ENCODE data around the gene TEX47. TPM values are rescaled to one million over a fixed set of nuclear protein-coding genes. Genes with fewer than 3 reads are reported as not detected.

TEX47 gene
- total RNA-seq, 2 experiments from 2014 or later = not detected

- Histone ChIP-seq H4K20me1 (ENCODE audit: insufficient read depth, low read length) (no peaks in the 10 kb centered on the region), H3K79me2 (ENCODE audit: insufficient read depth, low read depth, low read length) (no peaks in the 10 kb centered on the region), H3K4me2 (ENCODE audit: low read length) (no peak overlapping the region), H3K36me3 (ENCODE audit: insufficient read depth, low read length) (no peaks in the 10 kb centered on the region), H3K27ac (ENCODE audit: low read depth, low read length, poor library complexity, severe bottlenecking) (no peak overlapping the region), H3K9me2 (ENCODE audit: insufficient read depth, low read length) (no peaks in the 10 kb centered on the region), H3K4me1 (ENCODE audit: insufficient read depth, low read length, poor library complexity, severe bottlenecking) (no peaks in the 10 kb centered on the region), H3K9me3 (ENCODE audit: low read length) (no peaks in the 10 kb centered on the region), H3K4me3 (ENCODE audit: low read depth, low read length, poor library complexity, severe bottlenecking) (no peak overlapping the region), H2AFZ (ENCODE audit: low read length) (no peak overlapping the region)
- DNase-seq (ENCODE audit: low spot score) = peak; percentile 33
- POLR2A ChIA-PET = interaction anchor here (0.6 kb wide), 1 partner anchor 167 kb away, joined by 3 read pairs; no protein-coding TSS in a partner anchor
- intact Hi-C loops (cut with micrococcal nuclease; ENCODE audit: unreplicated experiment) = loop anchor here (5.0 to 10.0 kb wide), 2 partner anchors 288 to 590 kb away; no protein-coding TSS in a partner anchor
- CTCF ChIA-PET (ENCODE audit: unreplicated experiment) = no interaction called here
- BruUV-seq (replicated peaks) = no TSS peak
- peak; percentile 73 for TF ChIP-seq CTCF (conservative IDR thresholded peaks at IDR 0.05; ENCODE audit: low read length)
- no peak for TF ChIP-seq EZH2phosphoT487 (IDR thresholded peaks at IDR 0.05; ENCODE audit: borderline replicate concordance, low read depth, low read length)
Measured at GRCh38 chr7:88835147-88835728, 39.7 kb upstream of the TEX47 start.

GRCh38 chr7:88826222-88826621 lies 30.7 kb upstream of the TEX47 start:
- no peak overlapping the region for H2AFZ ChIP-seq (ENCODE audit: low read length)
- no peak for TF ChIP-seq CTCF (conservative IDR thresholded peaks at IDR 0.05; ENCODE audit: low read length)
- TF ChIP-seq EZH2phosphoT487 (IDR thresholded peaks at IDR 0.05; ENCODE audit: borderline replicate concordance, low read depth, low read length) = no peak
- no peaks in the 10 kb centered on the region for H3K4me1 ChIP-seq (ENCODE audit: insufficient read depth, low read length, poor library complexity, severe bottlenecking)
- no peaks in the 10 kb centered on the region for H3K9me3 ChIP-seq (ENCODE audit: low read length)
- no TSS peak for BruUV-seq (replicated peaks)
- H3K4me2 ChIP-seq (ENCODE audit: low read length) = no peak overlapping the region
- no peak overlapping the region for H3K4me3 ChIP-seq (ENCODE audit: low read depth, low read length, poor library complexity, severe bottlenecking)
- H3K79me2 ChIP-seq (ENCODE audit: insufficient read depth, low read depth, low read length) = no peaks in the 10 kb centered on the region
- no peaks in the 10 kb centered on the region for H3K36me3 ChIP-seq (ENCODE audit: insufficient read depth, low read length)
- H3K9me2 ChIP-seq (ENCODE audit: insufficient read depth, low read length) = no peaks in the 10 kb centered on the region
- no peak for DNase-seq (ENCODE audit: low spot score)
- ChIA-PET CTCF (ENCODE audit: unreplicated experiment) (no interaction called here), POLR2A (no interaction called here)
- intact Hi-C loops (cut with micrococcal nuclease; ENCODE audit: unreplicated experiment) = no loop called here
- H3K27ac ChIP-seq (ENCODE audit: low read depth, low read length, poor library complexity, severe bottlenecking) = no peak overlapping the region
- H4K20me1 ChIP-seq (ENCODE audit: insufficient read depth, low read length) = no peaks in the 10 kb centered on the region

GRCh38 chr7:88818552-88818951 lies 23.0 kb upstream of the TEX47 start:
- no peaks in the 10 kb centered on the region for H3K9me3 ChIP-seq (ENCODE audit: low read length)
- H3K4me1 ChIP-seq (ENCODE audit: insufficient read depth, low read length, poor library complexity, severe bottlenecking) = no peaks in the 10 kb centered on the region
- ChIA-PET CTCF (ENCODE audit: unreplicated experiment) (no interaction called here), POLR2A (no interaction called here)
- H4K20me1 ChIP-seq (ENCODE audit: insufficient read depth, low read length) = no peaks in the 10 kb centered on the region
- no peak overlapping the region for H3K4me3 ChIP-seq (ENCODE audit: low read depth, low read length, poor library complexity, severe bottlenecking)
- no peaks in the 10 kb centered on the region for H3K36me3 ChIP-seq (ENCODE audit: insufficient read depth, low read length)
- no peak overlapping the region for H3K4me2 ChIP-seq (ENCODE audit: low read length)
- H2AFZ ChIP-seq (ENCODE audit: low read length) = no peak overlapping the region
- no TSS peak for BruUV-seq (replicated peaks)
- no peaks in the 10 kb centered on the region for H3K79me2 ChIP-seq (ENCODE audit: insufficient read depth, low read depth, low read length)
- DNase-seq (ENCODE audit: low spot score) = no peak
- H3K9me2 ChIP-seq (ENCODE audit: insufficient read depth, low read length) = no peaks in the 10 kb centered on the region
- intact Hi-C loops (cut with micrococcal nuclease; ENCODE audit: unreplicated experiment) = no loop called here
- no peak overlapping the region for H3K27ac ChIP-seq (ENCODE audit: low read depth, low read length, poor library complexity, severe bottlenecking)
- TF ChIP-seq EZH2phosphoT487 (IDR thresholded peaks at IDR 0.05; ENCODE audit: borderline replicate concordance, low read depth, low read length) = no peak
- no peak for TF ChIP-seq CTCF (conservative IDR thresholded peaks at IDR 0.05; ENCODE audit: low read length)
